ENCODE measurements around the gene SH3D19.

GRCh38 chr4:151233600-151233999 is 91.8 kb downstream of the SH3D19 start:
- TF ChIP-seq CTCF (conservative IDR thresholded peaks at IDR 0.05) (no peak), EZH2 (IDR thresholded peaks at IDR 0.05; ENCODE audit: low read depth) (no peak)

Measured in PC-9 (cell line).